B cell (primary cell): ENCODE data around the gene TALDO1. TPM values are rescaled to one million over a fixed set of nuclear protein-coding genes. Genes with fewer than 3 reads are reported as not detected.
A peak's percentile ranks its signal among the peaks of the same experiment; 100 is the strongest.

Experiments used
- ATAC-seq: fragments of 200-7000 bp; cut with Tn5 transposase; one replicate; pipeline ENCODE4 v1.10.0; 2021; ENCODE audit warnings: low read depth, mild to moderate bottlenecking, moderate number of reproducible peaks, moderate library complexity
- CTCF ChIA-PET: fragments of 350-600 bp; sonication (Branson Sonifier 250); formaldehyde crosslinking; loops from one replicate; lab custom pipeline; 2021; ENCODE audit warnings: antibody characterized with exemption, inconsistent platforms; lab: Charles Lee
- POLR2A ChIA-PET: fragments of 350-600 bp; sonication (Branson Sonifier 250); formaldehyde crosslinking; loops from one replicate; lab custom pipeline; 2021; ENCODE audit warnings: antibody characterized with exemption; lab: Charles Lee
- DNase-seq: peaks from one replicate; pipeline ENCODE4 v3.0.0; 2013
- H2AFZ ChIP-seq: 2 replicates; pipeline ENCODE4 v1.6.1; 2012; ENCODE audit warnings: mild to moderate bottlenecking, low read depth, low read length; ENCODE audit not compliant: insufficient read depth, poor library complexity, severe bottlenecking
- H3K27ac ChIP-seq, 2 donors: 1 replicate in 1 of 2; 2 replicates in 1 of 2; pipeline ENCODE4 v1.5.1; 2012 to 2013; ENCODE audit warnings: low read length in 2 of 2, mild to moderate bottlenecking in 2 of 2, moderate library complexity in 1 of 2
- H3K27me3 ChIP-seq, 4 experiments: fragments of 200-600 bp in 1 of 4; sonication (generic) in 1 of 4; replicated peaks in 1 of 4; 1 replicate in 2 of 4; 2 replicates in 2 of 4; pipeline versions ENCODE4 v1.6.1 to v1.7.0; 2013 to 2016; ENCODE audit warnings: low read length in 3 of 4, mild to moderate bottlenecking in 2 of 4, mixed read lengths in 1 of 4, moderate library complexity in 1 of 4; ENCODE audit not compliant: insufficient read depth in 4 of 4, control insufficient read depth in 3 of 4; ENCODE audit errors: control extremely low read depth in 1 of 4
- H3K36me3 ChIP-seq, 2 experiments: replicated peaks in 1 of 2; 1 replicate in 1 of 2; 2 replicates in 1 of 2; pipeline versions ENCODE4 v1.6.1 to v1.7.1; 2013; ENCODE audit warnings: low read length in 1 of 2; ENCODE audit not compliant: insufficient read depth in 2 of 2, control insufficient read depth in 1 of 2; ENCODE audit errors: control extremely low read depth in 1 of 2, extremely low read depth in 1 of 2
- H3K4me1 ChIP-seq, 2 donors: fragments of 200-600 bp in 1 of 2; sonication (generic) in 1 of 2; 1 replicate in 1 of 2; 2 replicates in 1 of 2; pipeline versions ENCODE4 v1.5.1 to v1.6.1; 2013 to 2017; ENCODE audit warnings: low read length in 2 of 2; ENCODE audit not compliant: control insufficient read depth in 2 of 2, insufficient read depth in 2 of 2
- H3K4me2 ChIP-seq: replicated peaks from 2 replicates; pipeline ENCODE3; 2012; ENCODE audit warnings: mild to moderate bottlenecking, low read depth, low read length; ENCODE audit not compliant: poor library complexity, severe bottlenecking
- H3K4me3 ChIP-seq, 5 experiments: fragments of 200-600 bp in 1 of 5; sonication (generic) in 1 of 5; 1 replicate in 3 of 5; 2 replicates in 2 of 5; pipeline versions ENCODE4 v1.5.1 to v1.7.0; 2011 to 2016; ENCODE audit warnings: low read length in 4 of 5, mild to moderate bottlenecking in 4 of 5, low read depth in 2 of 5, control low read depth in 1 of 5, moderate library complexity in 1 of 5; ENCODE audit not compliant: insufficient read depth in 1 of 5; ENCODE audit errors: control extremely low read depth in 1 of 5, extremely low read depth in 1 of 5
- H3K79me2 ChIP-seq: fragments of 200-600 bp; sonication (generic); one replicate; pipeline ENCODE4 v1.6.0; 2016; ENCODE audit warnings: low read length; ENCODE audit not compliant: control insufficient read depth, insufficient read depth
- H3K9ac ChIP-seq: fragments of 200-600 bp; sonication (generic); 2 replicates; pipeline ENCODE4 v1.6.1; 2017; ENCODE audit warnings: mild to moderate bottlenecking, low read length, moderate library complexity
- H3K9me3 ChIP-seq, 3 donors: one replicate each; pipeline versions ENCODE4 v1.6.1 to v1.7.1; 2013; ENCODE audit warnings: low read length in 2 of 3; ENCODE audit not compliant: control insufficient read depth in 2 of 3, insufficient read depth in 1 of 3; ENCODE audit errors: control extremely low read depth in 1 of 3
- H4K20me1 ChIP-seq: 2 replicates; pipeline ENCODE4 v1.6.0; 2012; ENCODE audit warnings: mild to moderate bottlenecking, low read length; ENCODE audit not compliant: insufficient read depth, control insufficient read depth, poor library complexity, severe bottlenecking
- H3K27ac Mint-ChIP-seq: one replicate; pipeline ENCODE4 v1.8.0; 2021; ENCODE audit warnings: mixed read lengths
- H3K27me3 Mint-ChIP-seq: one replicate; pipeline ENCODE4 v1.8.0; 2021; ENCODE audit warnings: mixed read lengths
- H3K4me1 Mint-ChIP-seq: one replicate; pipeline ENCODE4 v1.8.0; 2021; ENCODE audit warnings: mixed read lengths
- H3K4me3 Mint-ChIP-seq: one replicate; pipeline ENCODE4 v1.8.0; 2021; ENCODE audit warnings: mixed read lengths
- H3K9me3 Mint-ChIP-seq: one replicate; pipeline ENCODE4 v1.8.0; 2022; ENCODE audit warnings: mixed read lengths; ENCODE audit not compliant: insufficient read depth
- EZH2 ChIP-seq: IDR thresholded peaks from 2 replicates; pipeline ENCODE4 v1.6.1; 2012; ENCODE audit warnings: borderline replicate concordance, low read depth, mild to moderate bottlenecking, moderate library complexity, low read length; ENCODE audit not compliant: insufficient read depth, poor library complexity, severe bottlenecking
- WGBS: methylation state at CpG from one replicate; pipeline ENCODE4 v1.1.5; 2013; ENCODE audit warnings: missing lambda C conversion rate; ENCODE audit not compliant: insufficient coverage; 5-methylcytosine and 5-hydroxymethylcytosine counted together
- intact Hi-C: fragments of 100-400 bp; cut with micrococcal nuclease; formaldehyde crosslinking; loops from one replicate; pipeline ENCODE4 v1.10.0; 2022
- polyA plus RNA-seq: library from polyadenylated mRNA; depleted of rRNA; stranded (reverse); fragments of >200 nt; gene quantifications from 2 replicates; pipeline ENCODE4 v1.2.3, GENCODE V29; 2012
- total RNA-seq, 2 donors: library from RNA; stranded (reverse); fragments of 120-200 nt in 1 of 2; gene quantifications; 1 replicate in 1 of 2; 2 replicates in 1 of 2; pipeline versions ENCODE4 v1.2.3 to v1.2.4, GENCODE V29; 2013 to 2022
- TF ChIP-seq, protein P1 (sequence below): fragments of 200-600 bp; IDR thresholded peaks from one replicate; pipeline ENCODE4 v1.8.0; 2022; ENCODE audit warnings: antibody characterized with exemption, mild to moderate bottlenecking

The TALDO1 gene
- total and polyA plus RNA-seq, 2 donors (not counting 1 experiment from before 2014, with no cell fraction given), result 82.4 to 116 TPM

GRCh38 chr11:727281-727701 is 20.0 kb upstream of the TALDO1 start:
- Mint-ChIP-seq H3K27ac (no peak overlapping the region), H3K4me1 (peaks cover 15% of the 10 kb centered on the region), H3K27me3 (peaks cover 5% of the 10 kb centered on the region), H3K4me3 (no peak overlapping the region), H3K9me3 (no peaks in the 10 kb centered on the region)
- H4K20me1 ChIP-seq, result peaks cover 9% of the 10 kb centered on the region
- intact Hi-C loops, result loop anchor here (5.0 to 10.0 kb wide), 2 partner anchors 70 to 112 kb away; partner anchors contain the start of genes IRF7 and SLC25A22
- POLR2A ChIA-PET, result interaction anchor here (1.6 to 8.2 kb wide), 2 partner anchors 32 to 192 kb away, joined by 4 to 105 read pairs; partner anchors contain the start of genes DEAF1, HRAS and TMEM80
- no peaks in the 10 kb centered on the region for H3K9me3 ChIP-seq
- CTCF ChIA-PET, result interaction anchor here (0.7 to 8.2 kb wide), 10 partner anchors 13 to 172 kb away, joined by 3 to 104 read pairs (median 7); partner anchors contain the start of genes DEAF1, TALDO1 and TMEM80
- peak overlapping the region; percentile 94 for H3K4me2 ChIP-seq
- H3K27ac ChIP-seq, result no peak overlapping the region
- DNase-seq (peak; percentile 32), ATAC-seq (no peak)
- peaks cover 17 to 35% of the 10 kb centered on the region in 2 donors for H3K4me1 ChIP-seq
- no peak for TF ChIP-seq EZH2
- TF ChIP-seq, protein P1, sequence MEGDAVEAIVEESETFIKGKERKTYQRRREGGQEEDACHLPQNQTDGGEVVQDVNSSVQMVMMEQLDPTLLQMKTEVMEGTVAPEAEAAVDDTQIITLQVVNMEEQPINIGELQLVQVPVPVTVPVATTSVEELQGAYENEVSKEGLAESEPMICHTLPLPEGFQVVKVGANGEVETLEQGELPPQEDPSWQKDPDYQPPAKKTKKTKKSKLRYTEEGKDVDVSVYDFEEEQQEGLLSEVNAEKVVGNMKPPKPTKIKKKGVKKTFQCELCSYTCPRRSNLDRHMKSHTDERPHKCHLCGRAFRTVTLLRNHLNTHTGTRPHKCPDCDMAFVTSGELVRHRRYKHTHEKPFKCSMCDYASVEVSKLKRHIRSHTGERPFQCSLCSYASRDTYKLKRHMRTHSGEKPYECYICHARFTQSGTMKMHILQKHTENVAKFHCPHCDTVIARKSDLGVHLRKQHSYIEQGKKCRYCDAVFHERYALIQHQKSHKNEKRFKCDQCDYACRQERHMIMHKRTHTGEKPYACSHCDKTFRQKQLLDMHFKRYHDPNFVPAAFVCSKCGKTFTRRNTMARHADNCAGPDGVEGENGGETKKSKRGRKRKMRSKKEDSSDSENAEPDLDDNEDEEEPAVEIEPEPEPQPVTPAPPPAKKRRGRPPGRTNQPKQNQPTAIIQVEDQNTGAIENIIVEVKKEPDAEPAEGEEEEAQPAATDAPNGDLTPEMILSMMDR, result no peak
- H3K36me3 ChIP-seq, result no peaks in the 10 kb centered on the region
- H3K79me2 ChIP-seq, result no peaks in the 10 kb centered on the region
- no peak overlapping the region for H3K9ac ChIP-seq
- no peak overlapping the region for H3K4me3 ChIP-seq
- H3K27me3 ChIP-seq, result peaks cover 0 to 25% (median 0%) of the 10 kb centered on the region in 4 experiments
- no peak overlapping the region for H2AFZ ChIP-seq
- 98% methylated on average over 12 of the region's 12 CpGs for WGBS
